OCI-LY3 (cell line): Measurements from ENCODE around the gene CT45A1.

ENCODE experiments used
- EZH2phosphoT487 ChIP-seq: fragments of 200-600 bp; shearing (Covaris generic); IDR thresholded peaks from 2 replicates; pipeline ENCODE4 v1.6.1; 2018; ENCODE audit warnings: antibody characterized with exemption, mixed run types, low read depth
- TF ChIP-seq, protein P1 (sequence below): fragments of 200-600, 300-600 bp; sonication (generic); IDR thresholded peaks from 2 replicates; pipeline ENCODE4 v1.5.1; 2014; ENCODE audit warnings: antibody characterized with exemption, low read length, low read depth

DNA sequence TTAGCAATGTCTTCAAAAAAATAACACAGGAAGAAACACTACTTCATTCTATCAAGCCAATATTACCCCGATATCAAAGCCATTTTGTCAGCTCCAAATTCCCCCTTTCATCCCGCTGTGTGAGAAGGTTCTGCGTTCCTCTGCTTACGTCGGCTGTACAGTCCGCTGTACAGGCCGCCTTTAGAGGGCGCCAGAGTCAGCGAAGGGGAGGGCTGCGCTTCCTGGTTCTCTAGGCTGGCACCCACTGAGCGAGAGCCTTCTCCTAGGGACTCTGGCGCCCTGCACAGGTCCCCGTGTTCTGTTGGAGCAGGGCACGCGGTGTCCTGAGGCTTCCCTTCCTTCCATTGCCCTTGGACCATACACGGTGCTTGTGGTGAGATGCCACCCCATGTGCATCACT is 25.3 kb upstream of the CT45A1 start:
- TF ChIP-seq EZH2phosphoT487 = no peak
- TF ChIP-seq, protein P1, sequence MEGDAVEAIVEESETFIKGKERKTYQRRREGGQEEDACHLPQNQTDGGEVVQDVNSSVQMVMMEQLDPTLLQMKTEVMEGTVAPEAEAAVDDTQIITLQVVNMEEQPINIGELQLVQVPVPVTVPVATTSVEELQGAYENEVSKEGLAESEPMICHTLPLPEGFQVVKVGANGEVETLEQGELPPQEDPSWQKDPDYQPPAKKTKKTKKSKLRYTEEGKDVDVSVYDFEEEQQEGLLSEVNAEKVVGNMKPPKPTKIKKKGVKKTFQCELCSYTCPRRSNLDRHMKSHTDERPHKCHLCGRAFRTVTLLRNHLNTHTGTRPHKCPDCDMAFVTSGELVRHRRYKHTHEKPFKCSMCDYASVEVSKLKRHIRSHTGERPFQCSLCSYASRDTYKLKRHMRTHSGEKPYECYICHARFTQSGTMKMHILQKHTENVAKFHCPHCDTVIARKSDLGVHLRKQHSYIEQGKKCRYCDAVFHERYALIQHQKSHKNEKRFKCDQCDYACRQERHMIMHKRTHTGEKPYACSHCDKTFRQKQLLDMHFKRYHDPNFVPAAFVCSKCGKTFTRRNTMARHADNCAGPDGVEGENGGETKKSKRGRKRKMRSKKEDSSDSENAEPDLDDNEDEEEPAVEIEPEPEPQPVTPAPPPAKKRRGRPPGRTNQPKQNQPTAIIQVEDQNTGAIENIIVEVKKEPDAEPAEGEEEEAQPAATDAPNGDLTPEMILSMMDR = no peak
